HG03196 (cell line): ENCODE measurements around the gene ATP6V0C.
"Not testable (repeated sequence)": the region's sequence is repeated elsewhere in the genome, so short reads cannot be mapped to it uniquely, and the experiment has no call there.

Experiments
- ATAC-seq: cut with Tn5 transposase; IDR thresholded peaks from one replicate; pipeline ENCODE4 v1.9.1; 2021; ENCODE audit not compliant: unreplicated experiment

The ATP6V0C gene

DNA sequence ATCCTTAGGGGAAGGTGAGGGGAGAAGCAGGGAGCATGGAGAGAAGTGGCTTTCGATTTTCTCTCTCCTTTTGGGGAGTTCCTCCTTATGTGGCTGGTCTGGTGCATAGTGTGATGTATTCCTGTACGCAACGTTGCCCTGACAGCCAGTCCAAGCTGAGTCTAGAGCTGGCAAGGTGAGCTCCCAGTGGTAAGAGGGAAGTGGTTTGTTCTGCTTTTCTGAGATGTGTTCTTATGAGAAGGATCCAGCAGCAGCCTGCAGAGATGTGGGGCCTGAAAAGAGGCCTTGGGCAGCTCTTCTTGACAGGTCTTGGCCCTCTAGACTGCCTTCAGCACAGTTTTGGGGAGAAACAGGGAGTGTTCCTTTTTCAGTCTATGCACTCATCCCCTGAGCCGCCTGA is 27.2 kb downstream of the ATP6V0C start:
- ATAC-seq: not testable (repeated sequence)

DNA sequence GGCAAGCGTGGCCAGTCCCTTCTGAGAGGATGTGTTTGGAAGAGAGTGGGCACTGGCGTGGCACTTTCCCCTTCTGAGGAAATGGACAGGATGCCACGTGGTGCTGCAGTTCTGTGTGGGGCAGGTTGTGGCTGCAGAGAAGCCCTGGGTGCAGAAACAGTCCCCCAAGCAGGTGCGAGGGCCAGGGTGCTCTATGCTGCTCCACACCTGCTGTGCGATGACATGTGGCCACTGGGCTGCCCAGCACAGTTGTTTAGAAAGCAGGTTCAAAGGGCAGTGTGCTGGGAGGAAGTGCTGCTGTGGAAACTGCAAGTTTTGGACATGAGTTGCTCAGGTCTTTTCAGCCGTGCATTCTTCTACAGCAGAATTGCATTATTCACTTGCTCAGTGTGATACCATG is 27.7 kb downstream of the ATP6V0C start:
- not testable (repeated sequence) for ATAC-seq

DNA sequence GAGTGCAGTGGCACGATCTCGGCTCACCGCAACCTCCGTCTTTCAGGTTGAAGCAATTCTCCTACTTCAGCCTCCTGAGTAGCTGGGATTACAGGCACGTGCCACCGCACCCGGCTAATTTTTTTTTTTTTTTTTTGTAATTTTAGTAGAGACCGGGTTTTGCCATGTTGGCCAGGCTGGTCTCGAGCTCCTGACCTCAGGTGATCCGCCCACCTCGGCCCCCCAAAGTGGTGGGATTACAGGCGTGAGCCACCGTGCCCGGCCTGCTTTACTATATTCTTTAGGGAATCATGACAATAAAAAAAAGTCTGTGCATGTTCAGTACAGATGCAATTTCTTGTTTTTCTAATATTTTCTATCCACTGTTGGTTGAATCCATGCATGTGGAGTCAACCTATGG is 30.0 kb downstream of the ATP6V0C start:
- ATAC-seq: not testable (repeated sequence)

DNA sequence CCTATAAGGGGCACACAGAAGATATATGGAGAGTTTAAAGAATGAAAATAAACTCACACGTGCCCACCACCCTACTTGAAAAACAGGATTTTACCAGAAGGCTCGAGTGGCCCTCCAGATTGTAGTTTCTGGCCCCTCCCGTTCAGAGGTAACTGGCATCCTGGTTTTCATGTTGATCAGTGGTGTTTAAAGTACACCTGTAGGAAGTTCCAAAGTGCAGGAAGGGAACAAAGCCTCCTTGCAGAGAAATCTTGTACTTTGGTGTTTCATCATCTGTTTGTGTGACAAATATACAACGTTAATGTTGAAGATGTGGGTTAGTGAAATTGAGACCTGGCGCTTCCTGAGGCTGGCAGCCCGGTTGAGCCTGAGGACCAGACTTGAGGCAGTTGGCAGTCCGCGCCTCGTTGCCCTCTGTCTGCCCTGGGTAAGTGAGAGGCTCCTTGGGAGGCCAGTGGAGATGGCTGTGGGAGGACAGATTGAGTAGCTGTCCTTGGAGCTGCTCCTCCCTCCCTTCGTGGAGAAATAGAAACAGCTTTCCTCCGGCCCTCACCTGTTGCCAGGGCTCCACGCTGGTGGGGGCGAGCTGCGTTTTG is 36.6 kb downstream of the ATP6V0C start:
- not testable (repeated sequence) for ATAC-seq

DNA sequence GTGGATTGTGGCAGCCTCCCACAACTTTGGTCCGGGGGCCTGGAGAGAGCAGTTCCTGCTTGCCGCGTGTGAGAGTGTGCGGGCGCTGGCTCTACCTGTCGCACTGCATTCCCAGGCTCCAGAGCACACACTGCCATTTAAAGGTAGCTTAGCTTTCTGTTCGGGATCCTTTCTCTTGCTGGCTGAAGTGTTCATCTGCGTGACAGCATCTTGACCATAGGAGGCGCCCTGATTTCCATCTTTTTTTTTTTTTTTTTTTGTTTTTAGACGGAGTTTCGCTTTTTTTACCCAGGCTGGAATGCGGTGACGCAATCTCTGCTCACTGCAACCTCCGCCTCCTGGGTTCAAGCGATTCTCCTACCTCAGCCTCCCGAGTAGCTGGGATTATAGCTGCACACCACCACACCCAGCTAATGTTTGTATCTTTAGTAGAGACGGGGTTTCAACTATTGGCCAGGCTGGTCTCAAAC is 37.7 kb downstream of the ATP6V0C start:
- ATAC-seq: not testable (repeated sequence)

DNA sequence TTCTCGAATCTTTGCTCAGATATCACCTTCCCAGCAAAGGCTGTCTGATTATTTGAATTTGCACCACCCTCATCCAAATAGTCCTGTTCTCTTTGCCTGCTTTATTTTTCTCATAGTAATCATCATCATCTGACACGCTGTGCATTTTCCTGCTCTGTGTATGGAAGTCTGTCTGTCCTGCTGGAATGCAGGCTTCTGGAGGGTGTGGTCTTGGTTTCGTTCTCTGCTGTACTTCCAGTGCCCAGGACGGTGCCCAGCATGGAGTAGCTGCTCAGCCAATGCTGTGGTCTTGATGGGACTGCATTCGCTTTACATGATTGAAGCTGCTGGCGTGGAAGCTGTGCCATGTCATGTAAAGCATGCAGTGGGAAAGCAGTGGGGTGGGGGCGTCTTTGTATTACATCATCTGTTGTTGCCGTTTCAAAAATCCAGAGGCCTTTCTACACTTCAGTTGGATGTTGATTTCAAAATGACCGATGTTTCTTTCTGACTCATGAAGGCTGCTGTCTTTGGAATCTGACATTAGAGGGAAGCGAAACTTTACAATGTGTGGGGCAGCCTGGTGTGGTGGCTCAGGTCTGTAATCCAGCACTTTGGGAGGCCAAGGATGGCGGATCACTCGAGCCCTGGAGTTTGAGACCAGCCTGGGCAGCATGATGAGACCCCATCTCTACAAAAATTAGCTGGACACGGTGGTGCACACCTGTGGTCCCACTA is 41.1 kb downstream of the ATP6V0C start:
- ATAC-seq: not testable (repeated sequence)

DNA sequence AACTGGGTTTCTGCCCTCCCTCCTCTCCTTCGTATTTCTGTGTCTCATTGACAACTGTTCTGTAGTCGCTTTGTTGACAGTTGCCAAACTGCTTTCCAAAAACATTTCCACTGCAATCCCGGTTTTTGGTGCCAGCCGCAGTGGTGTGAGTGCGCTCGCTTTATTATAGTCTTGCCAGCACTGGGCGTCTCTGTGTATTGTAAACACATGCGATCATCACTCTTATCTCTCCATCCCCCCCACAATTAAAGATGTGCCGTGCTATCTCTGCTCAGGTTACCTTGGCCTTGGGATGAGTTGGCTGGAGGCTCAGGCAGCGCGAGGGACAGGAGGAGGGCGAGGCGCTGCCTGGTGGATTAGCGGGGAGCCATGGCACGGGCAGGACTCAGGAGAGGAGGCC is 43.4 kb downstream of the ATP6V0C start:
- ATAC-seq: not testable (repeated sequence)

DNA sequence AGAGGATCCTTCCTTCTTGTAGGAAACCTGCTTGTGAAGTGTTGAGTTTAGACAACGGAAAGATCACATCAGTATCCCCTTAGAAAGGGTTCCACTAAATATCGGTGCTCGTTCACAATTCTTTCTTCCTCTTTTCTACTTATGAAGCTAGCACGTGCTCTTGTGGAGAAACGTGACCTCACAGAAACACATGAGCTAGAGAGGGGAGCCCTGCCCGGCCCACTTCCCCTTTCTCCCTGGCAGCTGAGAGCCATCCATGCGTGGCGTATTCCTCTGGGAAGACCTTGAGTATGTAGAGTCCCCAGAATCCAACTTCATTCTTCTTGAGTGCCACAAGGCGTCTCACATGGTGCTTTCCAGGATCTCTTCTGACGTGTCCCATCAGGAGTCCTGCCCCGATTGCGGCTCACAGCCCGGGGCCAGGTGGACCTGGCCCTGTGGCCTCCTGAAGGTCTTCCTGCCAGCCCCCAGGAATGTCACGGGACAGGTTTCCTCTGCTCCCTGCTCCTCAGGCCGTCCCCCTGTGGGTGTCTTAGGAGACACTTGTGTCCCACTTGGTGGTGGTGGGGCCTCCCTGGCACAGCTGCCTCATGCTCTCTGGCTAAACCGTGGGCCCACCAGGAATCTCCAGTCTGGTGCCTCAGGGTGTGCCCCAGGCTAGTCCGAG is 46.5 kb downstream of the ATP6V0C start:
- peak; percentile 46 for ATAC-seq

DNA sequence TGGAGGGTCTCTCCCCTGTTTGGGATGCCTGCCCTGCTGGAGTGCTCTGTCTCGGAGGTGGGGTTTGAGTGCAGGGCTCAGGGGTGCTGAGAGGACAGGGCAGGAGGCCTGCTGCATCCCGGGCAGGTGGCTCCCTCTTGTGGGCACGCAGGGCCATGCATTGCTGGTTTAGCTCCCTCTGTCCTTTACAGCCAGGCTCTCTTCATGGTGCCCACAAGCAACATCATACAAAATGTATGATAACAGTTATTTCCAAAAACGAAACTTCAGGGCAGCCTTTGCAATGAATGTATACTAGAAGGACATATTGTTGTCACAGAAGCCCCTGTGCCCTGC is 47.0 kb downstream of the ATP6V0C start:
- peak; percentile 54 for ATAC-seq

DNA sequence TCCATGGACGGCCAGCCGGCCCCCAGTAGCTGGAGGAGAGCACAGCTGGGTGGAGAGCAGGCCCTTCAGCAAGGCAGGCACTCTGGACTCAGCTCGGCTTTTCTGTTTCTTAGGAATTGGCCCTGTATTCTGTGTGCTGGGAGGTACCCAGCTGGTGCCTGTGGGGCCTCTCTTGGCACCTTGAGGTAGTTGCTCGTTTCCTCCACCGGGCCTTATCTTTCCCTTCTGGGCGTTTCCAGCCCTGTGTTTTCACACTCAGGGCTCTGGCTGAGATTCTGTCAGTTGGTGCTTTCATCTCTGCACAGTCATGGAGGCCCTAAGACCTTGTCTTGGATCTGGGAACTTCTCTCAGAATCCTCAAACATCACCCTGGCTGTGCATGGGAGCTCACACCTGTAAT is 53.8 kb downstream of the ATP6V0C start:
- ATAC-seq: not testable (repeated sequence)

DNA sequence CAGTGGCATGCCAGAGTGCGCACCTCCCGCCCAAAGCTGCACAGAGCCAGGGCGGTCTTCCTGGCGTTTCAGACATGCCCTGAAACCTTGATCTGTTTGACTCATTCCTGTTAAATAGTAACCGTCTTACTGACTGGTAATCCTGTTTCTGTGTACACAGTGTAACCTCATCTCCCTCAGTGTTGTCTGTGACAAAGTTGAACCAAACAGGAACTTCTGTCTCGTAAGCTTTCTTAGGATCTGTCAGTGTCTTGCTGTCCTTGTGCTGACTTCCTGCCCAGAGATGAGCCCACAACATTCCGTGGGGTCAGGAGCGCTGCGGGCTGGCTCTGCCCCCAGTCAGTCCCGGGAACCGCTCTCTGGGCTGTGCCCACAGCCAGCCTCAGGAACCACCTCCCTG is 54.8 kb downstream of the ATP6V0C start:
- ATAC-seq: not testable (repeated sequence)
